ENCODE data around the gene SLC37A1. TPM values are rescaled to one million over a fixed set of nuclear protein-coding genes. Genes with fewer than 3 reads are reported as not detected.

The SLC37A1 gene
- total and polyA plus RNA-seq, 9 of the 15 experiments (the other 6 are each of a cell fraction or from before 2014, with no cell fraction given) = 0.06 to 3.4 (median 0.40) TPM

DNA sequence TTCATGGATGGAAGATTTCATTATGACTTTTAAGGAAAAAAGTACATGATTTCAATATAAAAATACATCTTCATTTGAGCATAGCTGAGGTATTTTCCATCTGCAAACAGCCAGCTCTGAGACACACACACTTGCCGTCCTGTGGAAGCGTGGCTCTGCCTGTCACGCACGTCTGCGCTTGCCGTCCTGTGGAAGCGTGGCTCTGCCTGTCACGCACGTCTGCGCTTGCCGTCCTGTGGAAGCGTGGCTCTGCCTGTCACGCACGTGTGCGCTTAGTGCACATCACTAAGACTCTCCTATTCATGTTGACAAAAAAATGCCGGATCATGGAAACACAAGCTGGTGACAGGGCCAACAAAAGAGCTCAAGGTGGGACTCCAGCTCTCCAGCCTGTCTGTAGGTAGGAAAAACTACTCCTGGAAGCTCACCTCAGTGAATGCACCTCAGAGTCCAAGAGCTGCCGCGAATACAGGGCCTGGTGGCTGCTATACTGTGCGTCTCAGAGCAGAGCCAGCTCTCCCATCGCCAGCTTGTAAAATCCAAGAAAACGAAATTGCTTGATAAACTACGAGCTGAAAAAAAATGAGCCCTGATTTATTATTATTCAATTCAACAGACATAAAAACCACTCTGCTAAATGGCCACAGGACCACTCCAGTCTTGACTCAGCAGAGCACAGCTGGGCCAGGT, 69.3 kb downstream of the SLC37A1 start:
- DNase-seq (ENCODE audit: extremely low read depth in 1 of 4, low spot score in 3 of 4) (no peak), FAIRE-seq (no peak)
- TF ChIP-seq CBX8 (IDR thresholded peaks at IDR 0.05; ENCODE audit: borderline replicate concordance, extremely low read depth, low read depth, low read length, poor library complexity, severe bottlenecking) = peak; percentile 99
- TF ChIP-seq, protein P1, sequence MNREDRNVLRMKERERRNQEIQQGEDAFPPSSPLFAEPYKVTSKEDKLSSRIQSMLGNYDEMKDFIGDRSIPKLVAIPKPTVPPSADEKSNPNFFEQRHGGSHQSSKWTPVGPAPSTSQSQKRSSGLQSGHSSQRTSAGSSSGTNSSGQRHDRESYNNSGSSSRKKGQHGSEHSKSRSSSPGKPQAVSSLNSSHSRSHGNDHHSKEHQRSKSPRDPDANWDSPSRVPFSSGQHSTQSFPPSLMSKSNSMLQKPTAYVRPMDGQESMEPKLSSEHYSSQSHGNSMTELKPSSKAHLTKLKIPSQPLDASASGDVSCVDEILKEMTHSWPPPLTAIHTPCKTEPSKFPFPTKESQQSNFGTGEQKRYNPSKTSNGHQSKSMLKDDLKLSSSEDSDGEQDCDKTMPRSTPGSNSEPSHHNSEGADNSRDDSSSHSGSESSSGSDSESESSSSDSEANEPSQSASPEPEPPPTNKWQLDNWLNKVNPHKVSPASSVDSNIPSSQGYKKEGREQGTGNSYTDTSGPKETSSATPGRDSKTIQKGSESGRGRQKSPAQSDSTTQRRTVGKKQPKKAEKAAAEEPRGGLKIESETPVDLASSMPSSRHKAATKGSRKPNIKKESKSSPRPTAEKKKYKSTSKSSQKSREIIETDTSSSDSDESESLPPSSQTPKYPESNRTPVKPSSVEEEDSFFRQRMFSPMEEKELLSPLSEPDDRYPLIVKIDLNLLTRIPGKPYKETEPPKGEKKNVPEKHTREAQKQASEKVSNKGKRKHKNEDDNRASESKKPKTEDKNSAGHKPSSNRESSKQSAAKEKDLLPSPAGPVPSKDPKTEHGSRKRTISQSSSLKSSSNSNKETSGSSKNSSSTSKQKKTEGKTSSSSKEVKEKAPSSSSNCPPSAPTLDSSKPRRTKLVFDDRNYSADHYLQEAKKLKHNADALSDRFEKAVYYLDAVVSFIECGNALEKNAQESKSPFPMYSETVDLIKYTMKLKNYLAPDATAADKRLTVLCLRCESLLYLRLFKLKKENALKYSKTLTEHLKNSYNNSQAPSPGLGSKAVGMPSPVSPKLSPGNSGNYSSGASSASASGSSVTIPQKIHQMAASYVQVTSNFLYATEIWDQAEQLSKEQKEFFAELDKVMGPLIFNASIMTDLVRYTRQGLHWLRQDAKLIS (CRISPR knock-in tag; IDR thresholded peaks at IDR 0.05) = no peak
- peak; percentile 44; the same call in 1 of the 2 replicates for TF ChIP-seq BMI1 (IDR thresholded peaks at IDR 0.05; ENCODE audit: low read length)
- no peak for TF ChIP-seq TEAD2 (tag; IDR thresholded peaks at IDR 0.05)
- TF ChIP-seq RBM39 (optimal IDR thresholded peaks at IDR 0.05; ENCODE audit: low read depth, low read length) = no peak
- TF ChIP-seq SAP30 (IDR thresholded peaks at IDR 0.05; ENCODE audit: borderline replicate concordance, insufficient read depth, low read depth, low read length, poor library complexity, severe bottlenecking) = no peak
- TF ChIP-seq, protein P2, sequence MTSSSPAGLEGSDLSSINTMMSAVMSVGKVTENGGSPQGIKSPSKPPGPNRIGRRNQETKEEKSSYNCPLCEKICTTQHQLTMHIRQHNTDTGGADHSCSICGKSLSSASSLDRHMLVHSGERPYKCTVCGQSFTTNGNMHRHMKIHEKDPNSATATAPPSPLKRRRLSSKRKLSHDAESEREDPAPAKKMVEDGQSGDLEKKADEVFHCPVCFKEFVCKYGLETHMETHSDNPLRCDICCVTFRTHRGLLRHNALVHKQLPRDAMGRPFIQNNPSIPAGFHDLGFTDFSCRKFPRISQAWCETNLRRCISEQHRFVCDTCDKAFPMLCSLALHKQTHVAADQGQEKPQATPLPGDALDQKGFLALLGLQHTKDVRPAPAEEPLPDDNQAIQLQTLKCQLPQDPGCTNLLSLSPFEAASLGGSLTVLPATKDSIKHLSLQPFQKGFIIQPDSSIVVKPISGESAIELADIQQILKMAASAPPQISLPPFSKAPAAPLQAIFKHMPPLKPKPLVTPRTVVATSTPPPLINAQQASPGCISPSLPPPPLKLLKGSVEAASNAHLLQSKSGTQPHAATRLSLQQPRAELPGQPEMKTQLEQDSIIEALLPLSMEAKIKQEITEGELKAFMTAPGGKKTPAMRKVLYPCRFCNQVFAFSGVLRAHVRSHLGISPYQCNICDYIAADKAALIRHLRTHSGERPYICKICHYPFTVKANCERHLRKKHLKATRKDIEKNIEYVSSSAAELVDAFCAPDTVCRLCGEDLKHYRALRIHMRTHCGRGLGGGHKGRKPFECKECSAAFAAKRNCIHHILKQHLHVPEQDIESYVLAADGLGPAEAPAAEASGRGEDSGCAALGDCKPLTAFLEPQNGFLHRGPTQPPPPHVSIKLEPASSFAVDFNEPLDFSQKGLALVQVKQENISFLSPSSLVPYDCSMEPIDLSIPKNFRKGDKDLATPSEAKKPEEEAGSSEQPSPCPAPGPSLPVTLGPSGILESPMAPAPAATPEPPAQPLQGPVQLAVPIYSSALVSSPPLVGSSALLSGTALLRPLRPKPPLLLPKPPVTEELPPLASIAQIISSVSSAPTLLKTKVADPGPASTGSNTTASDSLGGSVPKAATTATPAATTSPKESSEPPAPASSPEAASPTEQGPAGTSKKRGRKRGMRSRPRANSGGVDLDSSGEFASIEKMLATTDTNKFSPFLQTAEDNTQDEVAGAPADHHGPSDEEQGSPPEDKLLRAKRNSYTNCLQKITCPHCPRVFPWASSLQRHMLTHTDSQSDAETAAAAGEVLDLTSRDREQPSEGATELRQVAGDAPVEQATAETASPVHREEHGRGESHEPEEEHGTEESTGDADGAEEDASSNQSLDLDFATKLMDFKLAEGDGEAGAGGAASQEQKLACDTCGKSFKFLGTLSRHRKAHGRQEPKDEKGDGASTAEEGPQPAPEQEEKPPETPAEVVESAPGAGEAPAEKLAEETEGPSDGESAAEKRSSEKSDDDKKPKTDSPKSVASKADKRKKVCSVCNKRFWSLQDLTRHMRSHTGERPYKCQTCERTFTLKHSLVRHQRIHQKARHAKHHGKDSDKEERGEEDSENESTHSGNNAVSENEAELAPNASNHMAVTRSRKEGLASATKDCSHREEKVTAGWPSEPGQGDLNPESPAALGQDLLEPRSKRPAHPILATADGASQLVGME (CRISPR knock-in tag; IDR thresholded peaks at IDR 0.05) = no peak
- no peak for TF ChIP-seq RFX1 (IDR thresholded peaks at IDR 0.05)
- TF ChIP-seq XRCC3 (IDR thresholded peaks at IDR 0.05) = no peak
- TF ChIP-seq ZNF239 (CRISPR knock-in tag; IDR thresholded peaks at IDR 0.05) = no peak
- no peak for TF ChIP-seq SNRNP70 (optimal IDR thresholded peaks at IDR 0.05; ENCODE audit: low read depth, low read length)
- no peak for TF ChIP-seq E2F3 (CRISPR knock-in tag; IDR thresholded peaks at IDR 0.05)

More for the DNA sequence above, 69.3 kb downstream of the SLC37A1 start:
- Histone ChIP-seq H3K9me1 (ENCODE audit: control insufficient read depth, insufficient read depth, low read length) (no peaks in the 10 kb centered on the region), H3K9ac (ENCODE audit: insufficient read depth in 1 of 2, low read depth in 2 of 2, low read length in 2 of 2) (no peak overlapping the region), H3K4me3 (no peak overlapping the region), H2AFZ (ENCODE audit: low read depth, low read length) (no peak overlapping the region), H3K27me3 (ENCODE audit: control insufficient read depth in 2 of 2, insufficient read depth in 2 of 2, low read length in 2 of 2) (peaks cover 50 to 92% of the 10 kb centered on the region in 2 experiments), H3K4me1 (replicated peaks in 1 of 2; ENCODE audit: control insufficient read depth in 2 of 2, insufficient read depth in 2 of 2, low read length in 2 of 2) (peaks cover 0 to 6% of the 10 kb centered on the region in 2 experiments; a peak in 1 of 5 replicates), H3K27ac (ENCODE audit: extremely low read depth, low read depth, low read length) (no peak overlapping the region), H3K79me2 (ENCODE audit: control insufficient read depth, insufficient read depth, low read length) (no peaks in the 10 kb centered on the region), H3K9me3 (replicated peaks; ENCODE audit: control insufficient read depth, insufficient read depth, low read depth, low read length) (no peaks in the 10 kb centered on the region), H3K36me3 (ENCODE audit: control insufficient read depth, insufficient read depth, low read length) (no peaks in the 10 kb centered on the region), H4K20me1 (replicated peaks; ENCODE audit: control insufficient read depth, insufficient read depth, low read length) (peaks cover 4% of the 10 kb centered on the region; the same call in 1 of the 2 replicates), H3K4me2 (ENCODE audit: insufficient read depth, low read length) (no peak overlapping the region)
- BruUV-seq (replicated peaks) = no TSS peak
- intact Hi-C loops (cut with micrococcal nuclease) (no loop called here), in situ Hi-C loops (cut with MboI) (no loop called here)
- WGBS (ENCODE audit: insufficient coverage, low coverage, missing lambda C conversion rate) = 7% methylated on average over 22 of the region's 22 CpGs
- ChIA-PET CTCF (ENCODE audit: low intra/inter-chr PET ratio) (no interaction called here), POLR2A (interaction anchor here (0.6 to 1.4 kb wide), 4 partner anchors 8 to 12 kb away, joined by 3 to 13 read pairs (median 4); no protein-coding TSS in a partner anchor)
- ATAC-seq = no peak

Measured in K562 (cell line).